ENCODE measurements around the gene MAT2A.

The MAT2A gene

GRCh38 chr2:85525029-85525428 is 13.9 kb upstream of the MAT2A start:
- no peak for TF ChIP-seq CTCF (IDR thresholded peaks at IDR 0.05; ENCODE audit: low read depth, low read length)
- no peak for DNase-seq (ENCODE audit: extremely low read depth, low read depth)

- DNase-seq (ENCODE audit: extremely low read depth, low read depth): no peak
- TF ChIP-seq CTCF (IDR thresholded peaks at IDR 0.05; ENCODE audit: low read depth, low read length): no peak
Measured at GRCh38 chr2:85525567-85525966, 13.4 kb upstream of the MAT2A start.

- DNase-seq (ENCODE audit: extremely low read depth, low read depth): no peak
- no peak for TF ChIP-seq CTCF (IDR thresholded peaks at IDR 0.05; ENCODE audit: low read depth, low read length)
Measured at GRCh38 chr2:85527787-85528186, 11.2 kb upstream of the MAT2A start.

DNA sequence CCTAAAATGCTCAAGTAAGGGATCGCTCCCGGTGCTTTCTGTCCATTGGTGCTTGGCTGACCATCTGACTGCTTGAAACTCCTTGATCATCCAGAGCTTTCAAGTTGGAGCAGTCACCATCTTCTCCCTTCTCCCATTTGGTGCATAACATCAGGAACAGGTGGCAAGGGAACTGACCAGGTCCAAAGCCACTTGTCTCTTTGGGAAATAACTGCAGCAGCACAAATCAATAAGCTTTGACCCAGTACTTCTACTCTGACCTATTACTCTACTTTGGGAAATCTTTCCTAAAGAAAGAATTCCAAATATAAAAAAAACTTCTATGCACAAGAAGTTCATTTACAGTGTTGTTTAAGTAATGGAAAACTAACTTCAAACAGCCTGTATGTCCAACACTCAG is 10.6 kb upstream of the MAT2A start:
- no peak for TF ChIP-seq CTCF (IDR thresholded peaks at IDR 0.05; ENCODE audit: low read depth, low read length)
- DNase-seq (ENCODE audit: extremely low read depth, low read depth): no peak

- no peak for TF ChIP-seq CTCF (IDR thresholded peaks at IDR 0.05; ENCODE audit: low read depth, low read length)
- no peak for DNase-seq (ENCODE audit: extremely low read depth, low read depth)
Measured at GRCh38 chr2:85529809-85530208, 9.2 kb upstream of the MAT2A start.

GRCh38 chr2:85531589-85531988 is 7.4 kb upstream of the MAT2A start:
- no peak for TF ChIP-seq CTCF (IDR thresholded peaks at IDR 0.05; ENCODE audit: low read depth, low read length)
- no peak for DNase-seq (ENCODE audit: extremely low read depth, low read depth)

GRCh38 chr2:85534099-85534498 is 4.9 kb upstream of the MAT2A start:
- TF ChIP-seq CTCF (IDR thresholded peaks at IDR 0.05; ENCODE audit: low read depth, low read length): no peak
- DNase-seq (ENCODE audit: extremely low read depth, low read depth): no peak
